ENCODE data around the gene PTPN1. TPM values are rescaled to one million over a fixed set of nuclear protein-coding genes. Genes with fewer than 3 reads are reported as not detected.
A peak's percentile ranks its signal among the peaks of the same experiment; 100 is the strongest.

The PTPN1 gene
- total and polyA plus RNA-seq, 12 donors = 15.5 to 45.3 (median 29.4) TPM

- WGBS, 2 donors = 73 to 77% methylated on average over 5 of the region's 5 CpGs
- intact Hi-C loops (cut with DNase I) = loop anchor here in 9 of 10 donors (2.0 to 10.0 kb wide), 11 partner anchors 66 to 396 kb away; partner anchors contain the start of gene PTPN1 (in 1 of the 9)
- no peaks in the 10 kb centered on the region for H3K27me3 ChIP-seq
- no peaks in the 10 kb centered on the region for H3K9me3 ChIP-seq
- H3K4me3 ChIP-seq = no peak overlapping the region
- no peak for ATAC-seq
- TF ChIP-seq CTCF (IDR thresholded peaks at IDR 0.05) = no peak
- H3K36me3 ChIP-seq = peaks cover 0 to 100% (median 46%) of the 10 kb centered on the region in 9 donors
- peaks cover 0 to 39% (median 22%) of the 10 kb centered on the region in 9 donors for H3K4me1 ChIP-seq
- H3K27ac ChIP-seq = no peak overlapping the region
- no peak for DNase-seq
These were observed 68.6 kb downstream of the PTPN1 start for GRCh38 chr20:50578778-50579165.

- H3K4me3 ChIP-seq = no peak overlapping the region
- 82 to 84% methylated on average over 10 of the region's 10 CpGs for WGBS, 2 donors
- DNase-seq (no peak), ATAC-seq (no peak)
- H3K9me3 ChIP-seq = no peaks in the 10 kb centered on the region
- TF ChIP-seq CTCF (IDR thresholded peaks at IDR 0.05) = no peak
- H3K27ac ChIP-seq = no peak overlapping the region
- H3K4me1 ChIP-seq = peaks cover 0 to 34% (median 15%) of the 10 kb centered on the region in 9 donors
- no peaks in the 10 kb centered on the region for H3K27me3 ChIP-seq
- intact Hi-C loops (cut with DNase I) = loop anchor here in 9 of 10 donors (2.0 to 10.0 kb wide), 11 partner anchors 67 to 397 kb away; partner anchors contain the start of gene PTPN1 (in 1 of the 9)
- H3K36me3 ChIP-seq = peaks cover 0 to 100% (median 45%) of the 10 kb centered on the region in 9 donors
These were observed 69.3 kb downstream of the PTPN1 start for GRCh38 chr20:50579511-50579910.

- 45 to 51% methylated on average over 17 of the region's 17 CpGs for WGBS, 2 donors
- ATAC-seq (peak; percentile 43 to 66 (median 53)), DNase-seq (peak; percentile 71 to 75)
- H3K9me3 ChIP-seq = no peaks in the 10 kb centered on the region
- no peak overlapping the region for H3K4me3 ChIP-seq
- no peaks in the 10 kb centered on the region for H3K27me3 ChIP-seq
- H3K4me1 ChIP-seq = peaks cover 0 to 32% (median 14%) of the 10 kb centered on the region in 9 donors
- H3K36me3 ChIP-seq = peaks cover 0 to 100% (median 40%) of the 10 kb centered on the region in 9 donors
- intact Hi-C loops (cut with DNase I) = loop anchor here in 5 of 10 donors (2.0 to 5.0 kb wide), 5 partner anchors 98 to 393 kb away; no protein-coding TSS in a partner anchor
- H3K27ac ChIP-seq = no peak overlapping the region
- TF ChIP-seq CTCF (IDR thresholded peaks at IDR 0.05) = peak; percentile 70 to 85 (median 80)
These were observed 70.0 kb downstream of the PTPN1 start for GRCh38 chr20:50580016-50580747.

- H3K27ac ChIP-seq = no peak overlapping the region
- no peaks in the 10 kb centered on the region for H3K9me3 ChIP-seq
- H3K36me3 ChIP-seq = peaks cover 0 to 100% (median 40%) of the 10 kb centered on the region in 9 donors
- intact Hi-C loops (cut with DNase I) = loop anchor here in 5 of 10 donors (2.0 to 5.0 kb wide), 5 partner anchors 99 to 394 kb away; no protein-coding TSS in a partner anchor
- DNase-seq = no peak
- no peak for TF ChIP-seq CTCF (IDR thresholded peaks at IDR 0.05)
- ATAC-seq = no peak
- H3K4me3 ChIP-seq = no peak overlapping the region
- WGBS, 2 donors = 90 to 94% methylated on average over 21 of the region's 21 CpGs
- peaks cover 0 to 24% (median 10%) of the 10 kb centered on the region in 9 donors for H3K4me1 ChIP-seq
- H3K27me3 ChIP-seq = no peaks in the 10 kb centered on the region
These were observed 70.8 kb downstream of the PTPN1 start for GRCh38 chr20:50580842-50581544.
